ENCODE results near the gene FAF1. TPM values are rescaled to one million over a fixed set of nuclear protein-coding genes. Genes with fewer than 3 reads are reported as not detected.
A peak's percentile ranks its signal among the peaks of the same experiment; 100 is the strongest.

Gene FAF1
- total and polyA plus RNA-seq, 2 experiments from 2014 or later = 7.2 to 49.1 TPM

- Histone ChIP-seq H3K9me3 (ENCODE audit: low read depth) (no peaks in the 10 kb centered on the region), H3K9me2 (ENCODE audit: insufficient read depth) (no peaks in the 10 kb centered on the region), H3K36me3 (ENCODE audit: low read depth) (no peaks in the 10 kb centered on the region), H2AFZ (no peak overlapping the region), H3K27ac (no peak overlapping the region), H3K79me2 (ENCODE audit: insufficient read depth) (no peaks in the 10 kb centered on the region), H3K27me3 (replicated peaks; ENCODE audit: insufficient read depth) (peaks cover 98% of the 10 kb centered on the region), H3F3A (ENCODE audit: insufficient read depth) (no peaks in the 10 kb centered on the region), H3K4me2 (ENCODE audit: unreplicated experiment) (no peak overlapping the region), H4K20me1 (ENCODE audit: insufficient read depth) (no peaks in the 10 kb centered on the region), H3K9ac (no peak overlapping the region), H3K4me1 (ENCODE audit: insufficient read depth) (no peaks in the 10 kb centered on the region), H3K4me3 (no peak overlapping the region)
- 6 to 11% methylated on average over 22 to 54 of the region's 60 CpGs for WGBS, 2 experiments (ENCODE audit: low coverage in 1 of 2, low lambda C conversion rate in 2 of 2, missing lambda C conversion rate in 2 of 2)
- in situ Hi-C loops (cut with MboI) = no loop called here
- TF ChIP-seq EZH2phosphoT487 (IDR thresholded peaks at IDR 0.05; ENCODE audit: insufficient read depth, low read depth) = peak; percentile 34; the same call in 1 of the 2 replicates
- TF ChIP-seq EZH2 (IDR thresholded peaks at IDR 0.05; ENCODE audit: insufficient read depth, poor library complexity, severe bottlenecking) = peak; percentile 70
- peak; percentile 58 for DNase-seq
Observed at GRCh38 chr1:50419192-50419906, 540.7 kb downstream of the FAF1 start.

- in situ Hi-C loops (cut with MboI) = no loop called here
- Histone ChIP-seq H2AFZ (peak overlapping the region; percentile 77), H3K9ac (no peak overlapping the region), H3K9me2 (ENCODE audit: insufficient read depth) (no peaks in the 10 kb centered on the region), H4K20me1 (ENCODE audit: insufficient read depth) (no peaks in the 10 kb centered on the region), H3K27me3 (replicated peaks; ENCODE audit: insufficient read depth) (peaks cover 98% of the 10 kb centered on the region), H3K36me3 (ENCODE audit: low read depth) (no peaks in the 10 kb centered on the region), H3K79me2 (ENCODE audit: insufficient read depth) (no peaks in the 10 kb centered on the region), H3K4me1 (ENCODE audit: insufficient read depth) (no peaks in the 10 kb centered on the region), H3K4me3 (peak overlapping the region; percentile 47), H3K4me2 (ENCODE audit: unreplicated experiment) (no peak overlapping the region), H3F3A (ENCODE audit: insufficient read depth) (no peaks in the 10 kb centered on the region), H3K27ac (no peak overlapping the region), H3K9me3 (ENCODE audit: low read depth) (no peaks in the 10 kb centered on the region)
- 2 to 3% methylated on average over 51 to 63 of the region's 64 CpGs for WGBS, 2 experiments (ENCODE audit: low coverage in 1 of 2, low lambda C conversion rate in 2 of 2, missing lambda C conversion rate in 2 of 2)
- DNase-seq = peak; percentile 40
- TF ChIP-seq EZH2phosphoT487 (IDR thresholded peaks at IDR 0.05; ENCODE audit: insufficient read depth, low read depth) (no peak), EZH2 (IDR thresholded peaks at IDR 0.05; ENCODE audit: insufficient read depth, poor library complexity, severe bottlenecking) (no peak)
Observed at GRCh38 chr1:50418600-50419109, 541.4 kb downstream of the FAF1 start.

- Histone ChIP-seq H3K4me1 (ENCODE audit: insufficient read depth) (no peaks in the 10 kb centered on the region), H2AFZ (peak overlapping the region; percentile 77; the same call in 1 of the 2 replicates), H3K9me2 (ENCODE audit: insufficient read depth) (no peaks in the 10 kb centered on the region), H3K36me3 (ENCODE audit: low read depth) (no peaks in the 10 kb centered on the region), H3F3A (ENCODE audit: insufficient read depth) (no peaks in the 10 kb centered on the region), H3K27me3 (replicated peaks; ENCODE audit: insufficient read depth) (peaks cover 96% of the 10 kb centered on the region), H3K9ac (no peak overlapping the region), H3K4me2 (ENCODE audit: unreplicated experiment) (no peak overlapping the region), H3K4me3 (peak overlapping the region; percentile 47), H3K9me3 (ENCODE audit: low read depth) (no peaks in the 10 kb centered on the region), H3K27ac (no peak overlapping the region), H3K79me2 (ENCODE audit: insufficient read depth) (no peaks in the 10 kb centered on the region), H4K20me1 (ENCODE audit: insufficient read depth) (no peaks in the 10 kb centered on the region)
- WGBS, 2 experiments (ENCODE audit: low coverage in 1 of 2, low lambda C conversion rate in 2 of 2, missing lambda C conversion rate in 2 of 2) = 25 to 29% methylated on average over 19 to 20 of the region's 20 CpGs
- DNase-seq = no peak
- in situ Hi-C loops (cut with MboI) = no loop called here
- TF ChIP-seq EZH2phosphoT487 (IDR thresholded peaks at IDR 0.05; ENCODE audit: insufficient read depth, low read depth) (0 out of 2 replicates have a peak, but pooled peaks have one; percentile 0), EZH2 (IDR thresholded peaks at IDR 0.05; ENCODE audit: insufficient read depth, poor library complexity, severe bottlenecking) (peak; percentile 92)
Observed at GRCh38 chr1:50417946-50418599, 542.0 kb downstream of the FAF1 start.

- Histone ChIP-seq H3K27me3 (replicated peaks; ENCODE audit: insufficient read depth) (peaks cover 96% of the 10 kb centered on the region), H3K4me2 (ENCODE audit: unreplicated experiment) (no peak overlapping the region)
- TF ChIP-seq EZH2phosphoT487 (IDR thresholded peaks at IDR 0.05; ENCODE audit: insufficient read depth, low read depth) = peak; percentile 49; the same call in 1 of the 2 replicates
- no peak for TF ChIP-seq EZH2 (IDR thresholded peaks at IDR 0.05; ENCODE audit: insufficient read depth, poor library complexity, severe bottlenecking)
Observed at GRCh38 chr1:50417507-50417906, 542.6 kb downstream of the FAF1 start.

More at GRCh38 chr1:50417507-50417906, 542.6 kb downstream of the FAF1 start:
- 17% methylated on average over 23 of the region's 23 CpGs for WGBS, 2 experiments (ENCODE audit: low coverage in 1 of 2, low lambda C conversion rate in 2 of 2, missing lambda C conversion rate in 2 of 2)
- Histone ChIP-seq H3K9me3 (ENCODE audit: low read depth) (no peaks in the 10 kb centered on the region), H3K9ac (no peak overlapping the region), H3F3A (ENCODE audit: insufficient read depth) (no peaks in the 10 kb centered on the region), H4K20me1 (ENCODE audit: insufficient read depth) (no peaks in the 10 kb centered on the region), H3K4me3 (no peak overlapping the region), H3K4me1 (ENCODE audit: insufficient read depth) (no peaks in the 10 kb centered on the region), H3K36me3 (ENCODE audit: low read depth) (no peaks in the 10 kb centered on the region), H3K79me2 (ENCODE audit: insufficient read depth) (no peaks in the 10 kb centered on the region), H3K9me2 (ENCODE audit: insufficient read depth) (no peaks in the 10 kb centered on the region), H3K27ac (no peak overlapping the region), H2AFZ (no peak overlapping the region)
- in situ Hi-C loops (cut with MboI) = no loop called here
- no peak for DNase-seq

Measured in GM23248 (cell line).